Upper lobe of left lung (tissue), 6 donors: ENCODE data around the gene NQO1. TPM values are rescaled to one million over a fixed set of nuclear protein-coding genes. Genes with fewer than 3 reads are reported as not detected.
A peak's percentile ranks its signal among the peaks of the same experiment; 100 is the strongest.
"Not testable (repeated sequence)": the region's sequence is repeated elsewhere in the genome, so short reads cannot be mapped to it uniquely, and the experiment has no call there.

Experiments used
- ATAC-seq, 2 donors: fragments of 200-7000 bp; cut with Tn5 transposase; one replicate each; pipeline ENCODE4 v1.9.1; 2022; ENCODE audit warnings: mild to moderate bottlenecking in 2 of 2, moderate library complexity in 2 of 2; ENCODE audit not compliant: low FRiP score in 2 of 2
- DNase-seq, 2 donors: peaks; one replicate each; pipeline ENCODE4 v3.0.0-alpha.2; 2019 to 2020
- H3K27ac ChIP-seq, 4 donors: fragments of 200-600 bp; sonication (generic); one replicate each; pipeline ENCODE4 v1.5.1; 2016 to 2019
- H3K27me3 ChIP-seq, 4 donors: fragments of 200-600 bp; sonication (generic); one replicate each; pipeline ENCODE4 v1.5.1; 2017 to 2019
- H3K36me3 ChIP-seq, 4 donors: fragments of 200-600 bp; sonication (generic); one replicate each; pipeline ENCODE4 v1.5.1; 2016 to 2019
- H3K4me1 ChIP-seq, 4 donors: fragments of 200-600 bp; sonication (generic); one replicate each; pipeline ENCODE4 v1.5.1; 2018 to 2019
- H3K4me3 ChIP-seq, 4 donors: fragments of 200-600 bp; sonication (generic); one replicate each; pipeline ENCODE4 v1.5.1; 2017 to 2019; ENCODE audit warnings: mild to moderate bottlenecking in 2 of 4, moderate library complexity in 1 of 4
- H3K9me3 ChIP-seq, 4 donors: fragments of 200-600 bp; sonication (generic); one replicate each; pipeline ENCODE4 v1.5.1; 2018 to 2019
- CTCF ChIP-seq, 6 experiments: fragments of 450-650 bp in 4 of 6; fragments of 200-600 bp in 2 of 6; sonication (generic) in 2 of 6; IDR thresholded peaks; one replicate each; pipeline ENCODE4 v1.5.1; 2016 to 2019; ENCODE audit warnings: antibody characterized with exemption in 6 of 6
- EP300 ChIP-seq, 4 donors: sonication (generic); formaldehyde crosslinking; IDR thresholded peaks; one replicate each; pipeline ENCODE4 v1.5.1; 2017; ENCODE audit warnings: antibody characterized with exemption in 4 of 4, control low read depth in 2 of 4
- POLR2A ChIP-seq, 4 donors: fragments of 450-650 bp; IDR thresholded peaks; one replicate each; pipeline ENCODE4 v1.5.1; 2016 to 2017; ENCODE audit warnings: antibody characterized with exemption in 4 of 4, mild to moderate bottlenecking in 2 of 4
- POLR2AphosphoS5 ChIP-seq, 2 donors: sonication (generic); formaldehyde crosslinking; IDR thresholded peaks; one replicate each; pipeline ENCODE4 v1.5.1; 2017; ENCODE audit warnings: antibody characterized with exemption in 2 of 2
- WGBS, 2 donors: methylation state at CpG; one replicate each; pipeline ENCODE4 v1.1.5; 2017 to 2018; 5-methylcytosine and 5-hydroxymethylcytosine counted together
- total RNA-seq, 6 donors: library from RNA; depleted of rRNA in 4 of 6; stranded (reverse); fragments of >200 nt in 4 of 6; gene quantifications; one replicate each; pipeline versions ENCODE4 v1.1.0 to v1.2.1, GENCODE V29; 2016 to 2021
- donor health status: DM: no; HTN: no; CAD: no; lungs with moderate emphysema.
- donor health status: DM: no; HTN: yes; CAD: no; lungs with severe emphysema.

Gene NQO1
- total RNA-seq, 6 donors from 2014 or later: 13.6 to 73.0 (median 48.6) TPM

GRCh38 chr16:69761983-69762813 lies 35.8 kb upstream of the NQO1 start, which contains the start of gene WWP2:
Gene WWP2, plus strand, starts transcription at chr16:69762332. Its CDS starts 24,679 bp downstream, at chr16:69787011.
- DNase-seq: peak; percentile 80 to 96
- 0 to 2% methylated on average over 16 to 32 of the region's 68 CpGs for WGBS, 2 donors
- Histone ChIP-seq H3K27me3 (no peaks in the 10 kb centered on the region), H3K9me3 (no peaks in the 10 kb centered on the region), H3K4me3 (peak within 1 kb of the TSS; percentile 91 to 97 (median 95)), H3K4me1 (peaks cover 0 to 27% (median 18%) of the 10 kb centered on the region in 4 donors), H3K36me3 (peaks cover 0 to 2% (median 0%) of the 10 kb centered on the region in 4 donors), H3K27ac (peak within 1 kb of the TSS; percentile 94 to 95 (median 94))
- peak in 3 of 4 donors; percentile 36 to 85 (median 37) for TF ChIP-seq POLR2A (IDR thresholded peaks at IDR 0.05)
- peak; percentile 42 to 59 for TF ChIP-seq POLR2AphosphoS5 (IDR thresholded peaks at IDR 0.05)
- TF ChIP-seq CTCF (IDR thresholded peaks at IDR 0.05): peak in 2 of 6 experiments; percentile 7 to 8
- TF ChIP-seq EP300 (IDR thresholded peaks at IDR 0.05): no peak
- peak; percentile 84 to 94 for ATAC-seq

- ATAC-seq, H3K27me3 ChIP-seq, H3K36me3 ChIP-seq, H3K4me3 ChIP-seq, H3K27ac ChIP-seq, H3K9me3 ChIP-seq, DNase-seq: not testable (repeated sequence)
- H3K4me1 ChIP-seq: peaks cover 16 to 32% (median 21%) of the 10 kb centered on the region in 4 donors
- WGBS, 2 donors: 75 to 84% methylated on average over 13 of the region's 13 CpGs
These were observed 31.0 kb upstream of the NQO1 start for GRCh38 chr16:69757375-69757774.

- Histone ChIP-seq H3K36me3 (peaks cover 0 to 9% (median 3%) of the 10 kb centered on the region in 4 donors), H3K27me3 (no peaks in the 10 kb centered on the region), H3K4me1 (peaks cover 14 to 29% (median 20%) of the 10 kb centered on the region in 4 donors), H3K4me3 (no peak overlapping the region), H3K27ac (no peak overlapping the region), H3K9me3 (no peaks in the 10 kb centered on the region)
- TF ChIP-seq POLR2A (IDR thresholded peaks at IDR 0.05): no peak
- no peak for TF ChIP-seq POLR2AphosphoS5 (IDR thresholded peaks at IDR 0.05)
- no peak for TF ChIP-seq EP300 (IDR thresholded peaks at IDR 0.05)
- 94% methylated on average over 10 of the region's 10 CpGs for WGBS, 2 donors
- DNase-seq (no peak), ATAC-seq (no peak)
These were observed 30.3 kb upstream of the NQO1 start for GRCh38 chr16:69756705-69757104.

- Histone ChIP-seq H3K4me3 (peak within 1 kb of the TSS; percentile 84 to 94 (median 86)), H3K9me3 (no peaks in the 10 kb centered on the region), H3K4me1 (peaks cover 11 to 24% (median 19%) of the 10 kb centered on the region in 4 donors), H3K27me3 (no peaks in the 10 kb centered on the region), H3K27ac (peak within 1 kb of the TSS; percentile 77 to 86 (median 82)), H3K36me3 (peaks cover 0 to 26% (median 18%) of the 10 kb centered on the region in 4 donors)
- 1% methylated on average over 25 to 40 of the region's 58 CpGs for WGBS, 2 donors
- TF ChIP-seq CTCF (IDR thresholded peaks at IDR 0.05) (peak; percentile 95 to 100 (median 100)), POLR2AphosphoS5 (IDR thresholded peaks at IDR 0.05) (peak; percentile 69 to 77), POLR2A (IDR thresholded peaks at IDR 0.05) (peak in 3 of 4 donors; percentile 36 to 70 (median 60)), EP300 (IDR thresholded peaks at IDR 0.05) (no peak)
- peak; percentile 99 to 100 for DNase-seq
- ATAC-seq: peak; percentile 97 to 100
These were observed 28.3 kb upstream of the NQO1 start, which contains the start of gene NOB1 for GRCh38 chr16:69754469-69755310. Gene NOB1, minus strand, starts transcription at chr16:69754926. Its CDS starts 16 bp downstream, at chr16:69754910.

- Histone ChIP-seq H3K27me3 (no peaks in the 10 kb centered on the region), H3K4me1 (peaks cover 11 to 24% (median 19%) of the 10 kb centered on the region in 4 donors), H3K9me3 (no peaks in the 10 kb centered on the region), H3K27ac (peak overlapping the region; percentile 77 to 86 (median 82)), H3K36me3 (peaks cover 3 to 32% (median 24%) of the 10 kb centered on the region in 4 donors), H3K4me3 (peak overlapping the region; percentile 84 to 94 (median 86))
- DNase-seq: no peak
- no peak for ATAC-seq
- no peak for TF ChIP-seq POLR2A (IDR thresholded peaks at IDR 0.05)
- TF ChIP-seq EP300 (IDR thresholded peaks at IDR 0.05): no peak
- no peak for TF ChIP-seq CTCF (IDR thresholded peaks at IDR 0.05)
- TF ChIP-seq POLR2AphosphoS5 (IDR thresholded peaks at IDR 0.05): no peak
- 18 to 20% methylated on average over 4 of the region's 4 CpGs for whole genome bisulfite sequencing, 2 donors
These were observed 27.7 kb upstream of the NQO1 start for GRCh38 chr16:69754143-69754468.
